NCI-H345 treated with DMSO at 0.1 percent for 48 hours (cell line): ENCODE measurements around the gene LAPTM5.

Experiments used
- DNase-seq: peaks from one replicate; lab custom pipeline; 2025; ENCODE audit not compliant: unreplicated experiment; lab: John Stamatoyannopoulos, UW

Gene LAPTM5

DNA sequence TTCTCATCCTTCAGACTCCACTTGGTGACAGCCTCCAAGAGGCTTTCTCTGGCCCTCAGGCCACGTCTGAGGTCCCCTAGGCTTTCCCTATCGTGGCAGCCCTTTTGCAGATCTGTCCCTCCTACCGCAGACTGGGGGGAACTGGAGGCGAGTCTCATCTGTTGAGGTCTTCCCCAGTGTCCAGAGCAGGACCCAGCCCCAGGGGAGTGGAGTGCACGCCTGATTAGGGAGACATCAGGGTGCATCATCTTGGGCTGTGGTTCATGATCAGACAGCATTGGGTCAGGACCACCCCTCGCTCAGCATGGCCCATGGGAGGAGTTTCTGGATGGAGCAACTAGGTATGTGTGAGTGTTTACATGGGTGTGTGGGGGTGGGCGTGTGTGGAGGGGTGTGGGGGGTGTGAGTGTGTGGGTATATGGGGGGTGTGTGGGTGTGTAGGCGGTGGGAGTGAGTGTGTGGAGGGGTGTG lies 25.7 kb downstream of the LAPTM5 start:
- no peak for DNase-seq

DNA sequence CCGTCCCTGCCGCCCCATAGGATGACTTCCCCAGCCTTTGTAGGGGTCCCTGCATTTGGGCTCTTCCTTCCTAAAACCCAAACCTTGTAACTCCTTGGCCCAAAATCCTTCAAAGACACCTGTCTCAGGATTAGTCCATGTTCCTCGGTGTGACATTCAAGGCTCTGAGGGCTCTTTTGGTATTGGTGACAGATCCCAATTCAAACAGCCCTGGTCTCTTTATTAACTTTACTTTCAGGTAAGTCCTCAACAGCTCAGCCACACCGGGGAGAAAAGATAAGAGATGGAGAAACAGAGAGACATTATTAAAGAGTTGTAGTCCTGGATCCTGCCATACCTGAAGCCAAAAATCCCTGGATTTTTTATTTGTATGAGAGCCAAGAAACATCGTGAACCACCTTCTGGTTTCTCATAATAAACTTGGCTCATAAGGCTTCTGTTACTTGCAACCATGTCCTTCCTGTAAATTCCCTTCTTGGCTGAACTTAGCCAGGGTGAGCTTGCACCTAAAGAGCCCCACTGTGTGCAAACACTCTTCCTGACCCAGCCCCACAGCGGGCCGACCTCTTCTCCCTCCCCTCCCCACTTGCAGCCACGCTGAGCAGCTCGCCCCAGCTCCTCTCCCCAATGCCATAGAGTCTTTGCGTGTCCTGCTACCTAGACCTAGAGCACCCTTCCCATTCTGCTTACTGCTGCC lies 26.3 kb downstream of the LAPTM5 start:
- DNase-seq = no peak

DNA sequence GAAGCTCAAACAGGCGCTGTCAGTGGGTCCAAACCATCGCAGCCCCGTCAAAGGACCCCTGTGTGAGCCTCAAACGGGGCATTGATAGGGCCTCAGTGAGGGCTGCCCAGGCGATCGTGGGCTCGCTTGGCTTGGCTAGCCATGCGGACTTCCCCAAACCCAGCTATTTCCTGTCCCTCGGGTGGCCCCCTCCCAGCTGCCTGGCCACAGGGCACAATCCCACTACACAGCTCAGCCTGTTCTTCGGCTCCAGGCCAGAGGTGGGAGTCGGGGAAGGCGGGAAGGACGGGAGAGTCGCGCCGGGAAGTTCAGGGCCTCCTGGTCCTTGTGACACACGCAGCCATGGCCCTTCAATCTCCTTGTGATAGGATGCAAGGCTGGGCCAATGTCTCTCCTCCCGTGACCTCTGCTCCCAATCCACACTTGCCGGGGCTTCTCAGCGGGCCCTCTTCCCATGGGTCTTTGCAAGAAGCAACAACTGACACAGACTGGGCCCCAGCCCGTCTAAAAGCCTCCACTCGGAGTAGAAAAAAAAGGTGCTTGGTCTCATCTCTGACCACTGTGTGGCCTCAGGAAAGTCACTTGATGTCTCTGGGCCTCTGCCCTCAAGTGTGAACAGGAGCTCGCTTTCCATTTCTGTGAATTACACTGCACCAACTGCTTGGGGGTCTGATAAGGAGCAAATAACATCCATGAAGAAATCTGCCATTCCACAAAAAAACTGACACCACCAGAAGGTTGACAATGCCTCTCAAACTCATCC lies 27.0 kb downstream of the LAPTM5 start:
- DNase-seq = no peak

DNA sequence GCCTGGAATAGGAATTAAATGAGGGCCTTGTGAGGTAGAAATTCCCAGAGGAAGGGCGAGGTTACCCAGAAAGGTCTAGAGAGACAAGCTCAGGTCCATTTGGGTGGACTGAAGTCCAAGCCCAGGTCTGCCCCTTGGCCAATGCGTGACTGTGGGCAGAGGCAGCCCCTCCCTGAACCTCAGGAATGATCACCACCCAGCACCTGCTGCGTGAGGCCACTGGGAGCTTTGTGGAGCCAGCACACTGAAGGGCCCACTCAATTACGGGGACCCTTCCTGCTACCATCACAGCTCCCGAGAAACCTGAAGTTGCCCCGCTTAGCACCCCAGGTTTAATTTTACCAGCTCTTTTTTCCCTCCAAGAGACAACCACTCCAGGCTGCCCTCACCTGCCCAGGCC lies 27.7 kb downstream of the LAPTM5 start:
- no peak for DNase-seq

DNA sequence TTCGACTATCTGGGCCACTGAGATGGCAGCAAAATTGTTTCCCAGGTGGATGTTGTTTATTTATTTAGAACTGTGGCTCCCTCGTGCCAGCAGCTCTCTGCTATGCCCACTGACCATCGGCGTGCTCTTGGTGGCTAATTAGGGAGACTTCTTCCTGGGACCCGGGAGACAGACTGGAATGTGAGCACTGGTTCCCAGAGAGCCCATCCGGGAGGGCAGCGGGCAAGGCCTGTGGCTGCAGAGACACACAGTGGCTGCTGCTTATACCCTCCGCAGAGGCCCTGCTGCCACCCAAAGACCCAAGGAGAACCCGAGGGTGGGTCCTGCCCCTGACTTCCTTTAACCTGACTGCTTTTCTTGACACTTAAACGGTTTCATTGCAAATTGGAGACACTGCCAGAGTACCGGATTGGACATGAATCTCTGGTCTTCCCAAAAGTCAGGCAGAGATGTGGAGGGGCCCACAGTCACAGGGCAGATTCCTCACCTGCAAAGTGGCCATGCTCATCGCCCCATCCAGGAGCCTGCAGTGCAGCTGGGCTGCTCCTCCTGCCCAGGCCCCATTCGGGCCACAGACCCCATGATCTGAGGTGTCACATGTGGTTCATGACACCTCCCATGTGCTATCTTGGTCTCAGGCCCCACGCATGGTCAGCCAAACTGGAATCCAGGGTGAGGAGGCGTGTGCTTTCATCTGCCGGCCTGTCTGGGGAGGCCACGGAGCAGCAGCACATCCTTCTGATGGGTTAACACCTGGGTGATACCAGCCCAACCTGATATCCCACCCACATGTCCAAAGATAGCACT lies 28.5 kb downstream of the LAPTM5 start:
- no peak for DNase-seq

- DNase-seq = no peak
Observed at GRCh38 chr1:30728340-30728739, 29.2 kb downstream of the LAPTM5 start.

DNA sequence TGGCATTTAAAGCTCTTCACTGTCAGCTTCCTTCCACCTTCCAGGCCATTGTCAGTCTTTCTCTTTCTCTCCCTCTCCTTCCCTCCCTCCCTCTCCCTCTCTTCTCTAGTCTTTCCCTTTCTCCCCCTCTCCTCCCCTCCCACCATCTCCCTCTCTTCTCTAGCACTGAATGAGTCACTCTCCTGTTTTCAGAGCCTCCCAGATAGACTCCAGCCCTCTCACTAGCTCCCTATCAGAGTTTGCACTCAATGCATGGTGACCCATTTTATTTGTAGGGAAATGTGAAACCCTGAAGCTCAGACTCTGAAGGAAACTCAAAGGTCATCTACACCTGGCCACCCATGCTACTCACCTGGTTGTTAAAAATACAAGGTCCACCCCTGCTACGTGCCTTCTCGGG lies 29.8 kb downstream of the LAPTM5 start:
- DNase-seq = no peak

- DNase-seq = no peak
Observed at GRCh38 chr1:30726773-30727684, 30.5 kb downstream of the LAPTM5 start.

GRCh38 chr1:30726236-30726635 lies 31.3 kb downstream of the LAPTM5 start:
- no peak for DNase-seq

DNA sequence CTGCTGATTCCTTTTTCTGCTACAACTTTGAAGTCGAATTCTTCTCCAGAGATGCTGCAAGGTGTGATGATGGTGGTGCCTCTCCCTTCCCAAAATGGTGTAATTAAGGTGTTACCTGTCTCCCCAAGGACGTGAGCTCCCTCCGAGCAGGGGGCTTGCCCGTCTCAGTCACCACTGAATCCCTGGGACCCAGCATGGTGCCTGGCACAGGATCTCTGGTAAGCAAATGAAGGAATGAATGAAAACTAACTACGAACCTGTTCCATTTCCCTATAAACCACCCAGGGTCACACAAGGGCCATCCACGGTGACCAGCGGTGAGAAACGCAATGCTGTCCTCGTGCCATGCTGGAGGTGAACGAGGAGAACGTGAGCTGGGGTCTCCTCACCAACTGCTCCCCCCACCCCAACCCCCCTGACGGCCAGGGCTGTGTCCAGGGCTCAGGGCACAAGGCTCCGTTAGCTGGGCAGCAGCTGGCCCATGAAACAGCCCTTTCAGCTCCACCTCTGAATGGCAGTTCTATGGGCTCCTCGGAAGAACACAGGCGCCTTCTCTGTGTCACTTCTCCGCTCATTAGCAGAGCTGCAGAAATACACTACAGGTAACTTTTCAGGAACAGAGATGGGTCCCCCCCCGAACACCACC lies 32.0 kb downstream of the LAPTM5 start:
- no peak for DNase-seq

GRCh38 chr1:30724655-30725421 lies 32.7 kb downstream of the LAPTM5 start:
- no peak for DNase-seq

- no peak for DNase-seq
Observed at GRCh38 chr1:30724175-30724574, 33.4 kb downstream of the LAPTM5 start.

GRCh38 chr1:30723331-30723755 lies 34.2 kb downstream of the LAPTM5 start, which contains the start of gene MATN1:
Gene MATN1 (minus strand): TSS chr1:30723585. CDS start chr1:30723551, 34 bp downstream.
- DNase-seq = no peak

DNA sequence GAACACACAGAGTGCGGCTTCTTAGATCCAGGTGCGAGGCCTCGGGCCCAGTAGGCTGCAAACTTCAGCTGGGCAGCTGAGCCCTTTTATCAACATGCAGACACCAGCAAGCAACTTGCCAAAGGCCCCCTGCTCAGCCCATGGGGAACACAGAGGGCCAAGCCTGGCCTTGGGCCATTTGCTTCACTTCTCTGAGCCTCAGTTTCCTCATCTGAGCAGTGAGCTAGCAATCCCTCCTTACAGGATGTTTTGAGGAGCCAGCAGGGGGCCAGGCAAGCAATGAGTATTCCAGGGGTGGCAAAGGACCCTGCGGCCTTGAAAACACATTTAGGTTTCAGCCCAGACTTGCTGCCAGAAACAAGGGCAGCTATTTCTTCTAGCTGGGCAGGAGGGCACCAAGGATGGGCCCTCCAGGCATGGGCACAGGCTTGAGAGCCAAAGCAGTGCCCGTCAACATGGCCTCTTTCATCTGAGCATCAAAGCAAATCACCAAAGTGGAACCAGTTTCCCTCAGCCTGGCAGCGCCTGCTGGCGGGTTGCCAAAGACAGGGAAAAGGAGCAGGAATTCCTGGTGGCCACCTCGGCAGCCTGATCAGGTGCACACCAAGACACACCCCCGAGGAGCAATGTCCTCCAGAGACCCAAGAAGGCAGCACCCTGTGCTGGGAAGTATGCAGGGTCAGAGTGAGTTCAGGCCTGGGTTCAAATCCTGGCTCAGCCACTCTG lies 35.6 kb downstream of the LAPTM5 start:
- peak; percentile 1 for DNase-seq

GRCh38 chr1:30721341-30721793 lies 36.2 kb downstream of the LAPTM5 start:
- DNase-seq = no peak

- DNase-seq = no peak
Observed at GRCh38 chr1:30720271-30721223, 37.0 kb downstream of the LAPTM5 start.
